Ishikawa (cell line): Measurements from ENCODE around the gene JMJD7.

Experiments
- EGR1 ChIP-seq: IDR thresholded peaks from 2 replicates; pipeline ENCODE4 v1.6.1; 2012
- EP300 ChIP-seq: IDR thresholded peaks from 2 replicates; pipeline ENCODE4 v1.6.1; 2012; ENCODE audit warnings: borderline replicate concordance
- NFIC ChIP-seq: IDR thresholded peaks from 2 replicates; pipeline ENCODE4 v1.6.1; 2012
- RAD21 ChIP-seq: IDR thresholded peaks from 2 replicates; pipeline ENCODE4 v1.6.1; 2012; ENCODE audit warnings: low read depth
- TAF1 ChIP-seq: IDR thresholded peaks from 2 replicates; pipeline ENCODE4 v1.6.1; 2012; ENCODE audit warnings: low read depth, mild to moderate bottlenecking
- TCF12 ChIP-seq: IDR thresholded peaks from 2 replicates; pipeline ENCODE4 v1.6.1; 2012; ENCODE audit warnings: low read depth
- YY1 ChIP-seq: IDR thresholded peaks from 2 replicates; pipeline ENCODE4 v1.6.1; 2012; ENCODE audit warnings: low read depth
- TF ChIP-seq, protein P1 (sequence below): IDR thresholded peaks from 2 replicates; pipeline ENCODE4 v1.6.1; 2012
- TF ChIP-seq, protein P2 (sequence below): IDR thresholded peaks from 2 replicates; pipeline ENCODE4 v1.6.1; 2012; ENCODE audit warnings: low read depth, mild to moderate bottlenecking

- TF ChIP-seq EGR1 (no peak), EP300 (no peak), TCF12 (no peak), RAD21 (no peak), TAF1 (no peak), YY1 (no peak), NFIC (no peak)
- TF ChIP-seq, protein P1, sequence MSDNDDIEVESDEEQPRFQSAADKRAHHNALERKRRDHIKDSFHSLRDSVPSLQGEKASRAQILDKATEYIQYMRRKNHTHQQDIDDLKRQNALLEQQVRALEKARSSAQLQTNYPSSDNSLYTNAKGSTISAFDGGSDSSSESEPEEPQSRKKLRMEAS, result no peak
- TF ChIP-seq, protein P2, sequence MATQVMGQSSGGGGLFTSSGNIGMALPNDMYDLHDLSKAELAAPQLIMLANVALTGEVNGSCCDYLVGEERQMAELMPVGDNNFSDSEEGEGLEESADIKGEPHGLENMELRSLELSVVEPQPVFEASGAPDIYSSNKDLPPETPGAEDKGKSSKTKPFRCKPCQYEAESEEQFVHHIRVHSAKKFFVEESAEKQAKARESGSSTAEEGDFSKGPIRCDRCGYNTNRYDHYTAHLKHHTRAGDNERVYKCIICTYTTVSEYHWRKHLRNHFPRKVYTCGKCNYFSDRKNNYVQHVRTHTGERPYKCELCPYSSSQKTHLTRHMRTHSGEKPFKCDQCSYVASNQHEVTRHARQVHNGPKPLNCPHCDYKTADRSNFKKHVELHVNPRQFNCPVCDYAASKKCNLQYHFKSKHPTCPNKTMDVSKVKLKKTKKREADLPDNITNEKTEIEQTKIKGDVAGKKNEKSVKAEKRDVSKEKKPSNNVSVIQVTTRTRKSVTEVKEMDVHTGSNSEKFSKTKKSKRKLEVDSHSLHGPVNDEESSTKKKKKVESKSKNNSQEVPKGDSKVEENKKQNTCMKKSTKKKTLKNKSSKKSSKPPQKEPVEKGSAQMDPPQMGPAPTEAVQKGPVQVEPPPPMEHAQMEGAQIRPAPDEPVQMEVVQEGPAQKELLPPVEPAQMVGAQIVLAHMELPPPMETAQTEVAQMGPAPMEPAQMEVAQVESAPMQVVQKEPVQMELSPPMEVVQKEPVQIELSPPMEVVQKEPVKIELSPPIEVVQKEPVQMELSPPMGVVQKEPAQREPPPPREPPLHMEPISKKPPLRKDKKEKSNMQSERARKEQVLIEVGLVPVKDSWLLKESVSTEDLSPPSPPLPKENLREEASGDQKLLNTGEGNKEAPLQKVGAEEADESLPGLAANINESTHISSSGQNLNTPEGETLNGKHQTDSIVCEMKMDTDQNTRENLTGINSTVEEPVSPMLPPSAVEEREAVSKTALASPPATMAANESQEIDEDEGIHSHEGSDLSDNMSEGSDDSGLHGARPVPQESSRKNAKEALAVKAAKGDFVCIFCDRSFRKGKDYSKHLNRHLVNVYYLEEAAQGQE, result no peak
Measured at GRCh38 chr15:41791547-41791937, 36.4 kb upstream of the JMJD7 start.
